Measurements from ENCODE around the gene APBA2. TPM values are rescaled to one million over a fixed set of nuclear protein-coding genes. Genes with fewer than 3 reads are reported as not detected.

APBA2 gene
- total RNA-seq, 1 experiment from 2014 or later = not detected

GRCh38 chr15:29005931-29006330 is 120.2 kb downstream of the APBA2 start:
- no peak for DNase-seq

DNA sequence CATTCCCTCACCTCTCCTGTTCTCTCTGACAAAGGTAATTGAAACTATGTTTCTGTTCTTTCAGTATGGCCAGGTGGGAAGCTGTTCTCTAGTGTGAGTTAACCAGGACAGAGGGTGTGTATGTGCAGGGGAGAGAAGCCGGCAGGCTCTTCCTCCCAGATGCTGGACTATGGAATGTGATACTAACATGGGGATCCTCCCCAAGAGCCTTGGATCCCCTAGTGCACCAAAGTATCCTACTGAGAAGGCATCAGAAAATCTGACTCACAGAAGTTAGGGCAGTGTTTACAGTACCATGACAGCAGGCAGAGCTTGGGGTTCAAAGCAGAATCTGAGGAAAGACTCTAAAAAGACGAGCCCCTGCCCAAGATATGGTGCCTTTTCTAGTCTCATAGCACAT is 123.1 kb downstream of the APBA2 start:
- H3K36me3 ChIP-seq (ENCODE audit: insufficient read depth, low read length) = no peaks in the 10 kb centered on the region
- no peaks in the 10 kb centered on the region for H3K27me3 ChIP-seq (ENCODE audit: low read length)
- no peaks in the 10 kb centered on the region for H3K9me3 ChIP-seq (ENCODE audit: low read length)
- H3K9ac ChIP-seq (ENCODE audit: low read length) = no peak overlapping the region
- H3K4me3 ChIP-seq (ENCODE audit: low read length) = no peak overlapping the region
- H2AFZ ChIP-seq (ENCODE audit: low read length) = no peak overlapping the region
- H3K27ac ChIP-seq (ENCODE audit: low read length) = no peak overlapping the region
- H4K20me1 ChIP-seq (ENCODE audit: insufficient read depth, low read depth, low read length) = no peaks in the 10 kb centered on the region
- no peaks in the 10 kb centered on the region for H3K79me2 ChIP-seq (ENCODE audit: low read length)
- no peaks in the 10 kb centered on the region for H3K4me1 ChIP-seq (ENCODE audit: low read length)
- H3K9me2 ChIP-seq (replicated peaks; ENCODE audit: insufficient read depth, low read length) = no peaks in the 10 kb centered on the region
- no peak overlapping the region for H3K4me2 ChIP-seq (ENCODE audit: low read depth, low read length, poor library complexity, severe bottlenecking)
- DNase-seq = no peak

More at GRCh38 chr15:29005931-29006330, 120.2 kb downstream of the APBA2 start:
- Histone ChIP-seq H3K9ac (ENCODE audit: low read length) (no peak overlapping the region), H2AFZ (ENCODE audit: low read length) (no peak overlapping the region), H3K27ac (ENCODE audit: low read length) (no peak overlapping the region), H4K20me1 (ENCODE audit: insufficient read depth, low read depth, low read length) (no peaks in the 10 kb centered on the region), H3K4me2 (ENCODE audit: low read depth, low read length, poor library complexity, severe bottlenecking) (no peak overlapping the region), H3K36me3 (ENCODE audit: insufficient read depth, low read length) (no peaks in the 10 kb centered on the region), H3K4me3 (ENCODE audit: low read length) (no peak overlapping the region), H3K9me2 (replicated peaks; ENCODE audit: insufficient read depth, low read length) (no peaks in the 10 kb centered on the region), H3K79me2 (ENCODE audit: low read length) (no peaks in the 10 kb centered on the region), H3K9me3 (ENCODE audit: low read length) (no peaks in the 10 kb centered on the region), H3K27me3 (ENCODE audit: low read length) (no peaks in the 10 kb centered on the region), H3K4me1 (ENCODE audit: low read length) (no peaks in the 10 kb centered on the region)

DNA sequence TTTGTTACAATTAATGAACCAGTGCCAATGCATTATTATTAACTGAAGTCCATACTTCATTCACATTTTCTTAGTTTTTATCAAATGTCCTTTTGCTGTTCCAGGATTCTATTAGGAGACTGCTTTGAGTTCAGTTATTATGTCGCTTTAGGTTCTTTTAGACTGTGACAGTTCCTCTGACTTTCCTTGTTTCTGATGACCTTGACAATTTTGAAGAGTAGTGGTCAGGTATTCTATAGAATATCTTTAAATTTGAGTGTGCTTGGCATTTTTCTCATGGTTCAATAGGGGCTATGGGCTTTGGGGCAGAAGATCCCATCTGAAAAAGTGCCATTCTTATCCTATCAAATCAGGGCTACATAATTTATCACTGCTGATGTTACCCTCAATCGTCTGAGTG is 126.3 kb downstream of the APBA2 start:
- no peaks in the 10 kb centered on the region for H4K20me1 ChIP-seq (ENCODE audit: insufficient read depth, low read depth, low read length)
- H3K4me2 ChIP-seq (ENCODE audit: low read depth, low read length, poor library complexity, severe bottlenecking) = no peak overlapping the region
- H2AFZ ChIP-seq (ENCODE audit: low read length) = no peak overlapping the region
- H3K27ac ChIP-seq (ENCODE audit: low read length) = no peak overlapping the region
- H3K4me3 ChIP-seq (ENCODE audit: low read length) = no peak overlapping the region
- H3K27me3 ChIP-seq (ENCODE audit: low read length) = no peaks in the 10 kb centered on the region
- H3K9me3 ChIP-seq (ENCODE audit: low read length) = no peaks in the 10 kb centered on the region
- H3K4me1 ChIP-seq (ENCODE audit: low read length) = no peaks in the 10 kb centered on the region
- H3K36me3 ChIP-seq (ENCODE audit: insufficient read depth, low read length) = no peaks in the 10 kb centered on the region
- no peak overlapping the region for H3K9ac ChIP-seq (ENCODE audit: low read length)
- H3K79me2 ChIP-seq (ENCODE audit: low read length) = no peaks in the 10 kb centered on the region
- H3K9me2 ChIP-seq (replicated peaks; ENCODE audit: insufficient read depth, low read length) = no peaks in the 10 kb centered on the region
- no peak for DNase-seq

DNA sequence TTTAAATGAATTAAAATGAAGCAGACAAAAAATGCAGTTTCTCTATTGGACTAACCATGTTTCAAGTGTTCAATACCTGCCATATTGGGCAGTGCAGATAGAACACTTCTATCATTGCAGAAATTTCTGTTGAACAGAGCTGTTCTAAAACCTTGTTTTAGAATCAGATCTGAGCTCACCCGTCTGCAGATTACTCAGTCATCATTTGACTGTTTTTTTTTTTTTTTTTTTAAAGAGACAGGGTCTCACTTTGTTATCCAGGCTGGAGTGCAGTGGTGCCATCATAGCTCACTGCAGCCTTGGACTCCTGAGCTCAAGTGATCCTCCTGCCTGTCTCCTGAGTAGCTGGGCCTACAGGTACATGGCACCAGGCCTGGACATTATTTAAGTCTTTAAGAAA is 128.7 kb downstream of the APBA2 start:
- Histone ChIP-seq H3K27ac (ENCODE audit: low read length) (no peak overlapping the region), H3K9ac (ENCODE audit: low read length) (no peak overlapping the region), H3K9me3 (ENCODE audit: low read length) (no peaks in the 10 kb centered on the region), H3K27me3 (ENCODE audit: low read length) (no peaks in the 10 kb centered on the region), H3K9me2 (replicated peaks; ENCODE audit: insufficient read depth, low read length) (no peaks in the 10 kb centered on the region), H3K79me2 (ENCODE audit: low read length) (no peaks in the 10 kb centered on the region), H3K4me3 (ENCODE audit: low read length) (no peak overlapping the region), H2AFZ (ENCODE audit: low read length) (no peak overlapping the region), H3K4me1 (ENCODE audit: low read length) (no peaks in the 10 kb centered on the region), H4K20me1 (ENCODE audit: insufficient read depth, low read depth, low read length) (no peaks in the 10 kb centered on the region), H3K36me3 (ENCODE audit: insufficient read depth, low read length) (no peaks in the 10 kb centered on the region), H3K4me2 (ENCODE audit: low read depth, low read length, poor library complexity, severe bottlenecking) (no peak overlapping the region)
- DNase-seq = no peak

DNA sequence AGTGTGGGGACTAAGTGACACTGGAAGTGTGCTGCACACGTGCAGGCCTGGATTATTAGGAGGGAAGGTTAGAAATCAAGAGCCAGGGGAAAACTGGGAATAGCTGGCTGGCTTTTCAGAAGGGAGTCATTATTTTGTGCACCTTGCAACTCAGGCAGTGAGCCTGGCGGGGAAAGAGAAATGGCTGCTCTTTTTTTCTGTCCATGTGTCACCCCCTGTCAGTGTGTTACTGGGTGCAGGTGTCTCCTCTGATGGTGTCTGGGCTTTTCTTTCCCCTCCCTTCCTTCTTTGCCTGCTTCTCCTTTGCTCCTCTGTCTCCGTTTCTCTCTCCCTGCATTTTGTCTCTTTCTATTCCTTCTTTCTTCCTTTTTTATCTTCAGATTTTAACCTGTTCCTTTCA is 130.7 kb downstream of the APBA2 start:
- Histone ChIP-seq H3K27ac (ENCODE audit: low read length) (no peak overlapping the region), H3K36me3 (ENCODE audit: insufficient read depth, low read length) (no peaks in the 10 kb centered on the region), H3K4me1 (ENCODE audit: low read length) (no peaks in the 10 kb centered on the region), H2AFZ (ENCODE audit: low read length) (no peak overlapping the region), H3K4me3 (ENCODE audit: low read length) (no peak overlapping the region), H4K20me1 (ENCODE audit: insufficient read depth, low read depth, low read length) (no peaks in the 10 kb centered on the region), H3K9me3 (ENCODE audit: low read length) (no peaks in the 10 kb centered on the region), H3K27me3 (ENCODE audit: low read length) (no peaks in the 10 kb centered on the region), H3K9me2 (replicated peaks; ENCODE audit: insufficient read depth, low read length) (no peaks in the 10 kb centered on the region), H3K4me2 (ENCODE audit: low read depth, low read length, poor library complexity, severe bottlenecking) (no peak overlapping the region), H3K9ac (ENCODE audit: low read length) (no peak overlapping the region), H3K79me2 (ENCODE audit: low read length) (no peaks in the 10 kb centered on the region)
- no peak for DNase-seq

- no peaks in the 10 kb centered on the region for H3K9me2 ChIP-seq (replicated peaks; ENCODE audit: insufficient read depth, low read length)
- no peak for DNase-seq
- H3K36me3 ChIP-seq (ENCODE audit: insufficient read depth, low read length) = no peaks in the 10 kb centered on the region
- no peaks in the 10 kb centered on the region for H3K9me3 ChIP-seq (ENCODE audit: low read length)
- no peak overlapping the region for H3K4me3 ChIP-seq (ENCODE audit: low read length)
- H3K4me2 ChIP-seq (ENCODE audit: low read depth, low read length, poor library complexity, severe bottlenecking) = no peak overlapping the region
- H2AFZ ChIP-seq (ENCODE audit: low read length) = no peak overlapping the region
- H3K79me2 ChIP-seq (ENCODE audit: low read length) = no peaks in the 10 kb centered on the region
- H3K4me1 ChIP-seq (ENCODE audit: low read length) = no peaks in the 10 kb centered on the region
- no peaks in the 10 kb centered on the region for H4K20me1 ChIP-seq (ENCODE audit: insufficient read depth, low read depth, low read length)
- no peak overlapping the region for H3K27ac ChIP-seq (ENCODE audit: low read length)
- H3K27me3 ChIP-seq (ENCODE audit: low read length) = no peaks in the 10 kb centered on the region
- no peak overlapping the region for H3K9ac ChIP-seq (ENCODE audit: low read length)
These were observed 132.5 kb downstream of the APBA2 start for GRCh38 chr15:29018120-29018805.

DNA sequence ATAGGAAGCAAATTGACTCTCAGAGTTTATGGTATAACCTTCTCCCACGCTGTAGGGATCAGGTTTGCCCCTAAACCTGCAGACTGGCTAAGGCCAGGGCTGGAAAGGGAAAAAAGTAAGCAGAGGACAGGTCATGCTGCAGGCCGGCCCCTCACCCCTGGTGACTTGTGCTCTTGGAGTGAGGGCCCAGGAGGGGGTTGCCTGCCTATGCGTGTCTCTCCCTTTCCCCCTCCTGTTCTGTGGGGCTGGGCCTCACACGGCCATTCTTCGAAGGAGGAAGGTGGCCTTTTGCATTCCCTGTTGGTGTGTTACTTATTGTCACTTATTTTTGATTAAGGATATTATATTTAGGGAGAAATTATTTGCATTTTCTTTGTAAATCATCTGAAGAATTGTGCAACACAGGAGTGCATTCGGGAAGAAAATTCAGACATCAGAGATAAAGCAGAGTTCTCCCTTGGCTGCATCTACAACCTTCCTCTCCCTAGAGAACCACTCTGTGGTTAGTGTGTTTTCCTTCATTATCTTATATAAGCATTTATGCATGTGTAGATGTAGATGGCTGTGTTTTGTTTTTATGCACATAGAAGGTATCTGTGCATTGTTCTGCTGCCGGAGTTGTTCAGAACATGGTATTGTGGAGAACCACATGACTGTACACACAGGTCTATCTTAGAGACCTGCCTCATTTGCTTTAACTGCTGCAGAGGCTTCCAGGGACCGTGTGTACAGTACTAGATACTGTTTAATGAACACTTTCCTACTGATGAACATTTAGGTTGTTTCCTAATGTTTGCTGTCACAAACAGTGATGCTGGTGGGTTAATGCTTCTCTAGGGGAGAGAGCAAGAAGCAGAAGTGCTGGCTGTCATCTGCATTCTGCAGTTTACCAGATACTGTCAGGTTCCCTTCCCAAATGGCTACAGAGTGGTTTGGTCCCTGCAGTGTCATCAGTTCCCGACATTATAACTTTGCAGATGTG is 133.5 kb downstream of the APBA2 start:
- Histone ChIP-seq H3K9ac (ENCODE audit: low read length) (no peak overlapping the region), H3K9me2 (replicated peaks; ENCODE audit: insufficient read depth, low read length) (no peaks in the 10 kb centered on the region), H3K27me3 (ENCODE audit: low read length) (no peaks in the 10 kb centered on the region), H2AFZ (ENCODE audit: low read length) (no peak overlapping the region), H3K9me3 (ENCODE audit: low read length) (no peaks in the 10 kb centered on the region), H3K4me3 (ENCODE audit: low read length) (no peak overlapping the region), H3K27ac (ENCODE audit: low read length) (no peak overlapping the region), H3K4me2 (ENCODE audit: low read depth, low read length, poor library complexity, severe bottlenecking) (no peak overlapping the region), H3K4me1 (ENCODE audit: low read length) (no peaks in the 10 kb centered on the region), H3K36me3 (ENCODE audit: insufficient read depth, low read length) (no peaks in the 10 kb centered on the region), H3K79me2 (ENCODE audit: low read length) (no peaks in the 10 kb centered on the region), H4K20me1 (ENCODE audit: insufficient read depth, low read depth, low read length) (no peaks in the 10 kb centered on the region)
- no peak for DNase-seq

GRCh38 chr15:29021857-29022256 is 136.1 kb downstream of the APBA2 start:
- Histone ChIP-seq H3K9me3 (ENCODE audit: low read length) (no peaks in the 10 kb centered on the region), H3K4me1 (ENCODE audit: low read length) (no peaks in the 10 kb centered on the region), H2AFZ (ENCODE audit: low read length) (no peak overlapping the region), H3K27ac (ENCODE audit: low read length) (no peak overlapping the region), H4K20me1 (ENCODE audit: insufficient read depth, low read depth, low read length) (no peaks in the 10 kb centered on the region), H3K9ac (ENCODE audit: low read length) (no peak overlapping the region), H3K9me2 (replicated peaks; ENCODE audit: insufficient read depth, low read length) (no peaks in the 10 kb centered on the region), H3K4me3 (ENCODE audit: low read length) (no peak overlapping the region), H3K79me2 (ENCODE audit: low read length) (no peaks in the 10 kb centered on the region), H3K4me2 (ENCODE audit: low read depth, low read length, poor library complexity, severe bottlenecking) (no peak overlapping the region), H3K27me3 (ENCODE audit: low read length) (no peaks in the 10 kb centered on the region), H3K36me3 (ENCODE audit: insufficient read depth, low read length) (no peaks in the 10 kb centered on the region)
- no peak for DNase-seq
